Endothelial cell of umbilical vein (primary cell): ENCODE data around the gene UNC5C. TPM values are rescaled to one million over a fixed set of nuclear protein-coding genes. Genes with fewer than 3 reads are reported as not detected.
A peak's percentile ranks its signal among the peaks of the same experiment; 100 is the strongest.

Experiments
- BruUV-seq: library from RNA; stranded (reverse); fragments of 400-500 nt; replicated peaks from 2 replicates; lab custom pipeline; 2021; lab: Mats Ljungman, UMichigan
- CTCF ChIA-PET: fragments of 300-600, 350-600 bp; sonication (Branson Sonifier 250); formaldehyde crosslinking; loops from one replicate; lab custom pipeline; 2021; ENCODE audit warnings: antibody characterized with exemption, inconsistent platforms; lab: Charles Lee
- POLR2A ChIA-PET: fragments of 300-600, 350-600 bp; sonication (Branson Sonifier 250); formaldehyde crosslinking; loops from one replicate; lab custom pipeline; 2021; ENCODE audit warnings: antibody characterized with exemption, inconsistent platforms; lab: Charles Lee
- DNase-seq: peaks from one replicate; pipeline ENCODE4 v3.0.0-alpha.2; 2011; ENCODE audit warnings: low read depth, low spot score
- FAIRE-seq: peaks from 2 replicates; lab custom pipeline; 2011; peaks lifted over from hg19 to GRCh38; lab: Jason Lieb, UNC
- H2AFZ ChIP-seq: 2 replicates; pipeline ENCODE4 v1.6.0; 2012; ENCODE audit warnings: low read depth, low read length, control low read depth, inconsistent platforms
- H3K27ac ChIP-seq: 2 replicates; pipeline ENCODE4 v1.5.1; 2011; ENCODE audit warnings: low read depth, mild to moderate bottlenecking, control low read depth, low read length, moderate library complexity; ENCODE audit not compliant: insufficient read depth
- H3K27me3 ChIP-seq, 2 experiments: 2 replicates each; pipeline versions ENCODE4 v1.6.0 to v1.6.1; 2011; ENCODE audit warnings: low read length in 2 of 2, mixed read lengths in 1 of 2; ENCODE audit not compliant: control insufficient read depth in 2 of 2, insufficient read depth in 2 of 2
- H3K36me3 ChIP-seq, 2 experiments: 2 replicates in 1 of 2; 3 replicates in 1 of 2; pipeline ENCODE4 v1.5.1; 2011; ENCODE audit warnings: low read length in 2 of 2, mild to moderate bottlenecking in 1 of 2, moderate library complexity in 1 of 2; ENCODE audit not compliant: control insufficient read depth in 2 of 2, insufficient read depth in 2 of 2; ENCODE audit errors: extremely low read depth in 1 of 2
- H3K4me1 ChIP-seq: 3 replicates; pipeline ENCODE4 v1.5.1; 2011; ENCODE audit warnings: mild to moderate bottlenecking, low read length; ENCODE audit not compliant: control insufficient read depth, insufficient read depth; ENCODE audit errors: extremely low read depth
- H3K4me2 ChIP-seq: 2 replicates; pipeline ENCODE4 v1.6.1; 2011; ENCODE audit warnings: low read length, control low read depth, mixed read lengths; ENCODE audit not compliant: insufficient read depth
- H3K4me3 ChIP-seq, 3 experiments: fragments of 200-600 bp in 1 of 3; sonication (generic), shearing (Covaris generic) in 1 of 3; replicated peaks in 1 of 3; 2 replicates each; pipeline ENCODE4 v1.5.1; 2011 to 2016; ENCODE audit warnings: control low read depth in 3 of 3, low read length in 3 of 3, mild to moderate bottlenecking in 2 of 3, inconsistent platforms in 1 of 3, low read depth in 1 of 3, moderate library complexity in 1 of 3; ENCODE audit not compliant: insufficient read depth in 1 of 3
- H3K79me2 ChIP-seq: 2 replicates; pipeline ENCODE4 v1.6.0; 2012; ENCODE audit warnings: low read length, inconsistent platforms; ENCODE audit not compliant: control insufficient read depth, insufficient read depth
- H3K9ac ChIP-seq: replicated peaks from 2 replicates; pipeline ENCODE3; 2011; ENCODE audit warnings: low read length, control low read depth; ENCODE audit not compliant: insufficient read depth; ENCODE audit errors: extremely low read depth
- H3K9me1 ChIP-seq: replicated peaks from 3 replicates; pipeline ENCODE4 v1.6.0; 2011; ENCODE audit warnings: mild to moderate bottlenecking, low read length; ENCODE audit not compliant: control insufficient read depth, insufficient read depth; ENCODE audit errors: extremely low read depth
- H3K9me3 ChIP-seq: replicated peaks from 2 replicates; pipeline ENCODE4 v1.5.1; 2012; ENCODE audit warnings: low read length, inconsistent platforms; ENCODE audit not compliant: control insufficient read depth, insufficient read depth
- H4K20me1 ChIP-seq: replicated peaks from 2 replicates; pipeline ENCODE3; 2011; ENCODE audit warnings: mild to moderate bottlenecking, low read length; ENCODE audit not compliant: control insufficient read depth, insufficient read depth; ENCODE audit errors: extremely low read depth
- EZH2 ChIP-seq: IDR thresholded peaks from 2 replicates; pipeline ENCODE4 v1.6.1; 2012; ENCODE audit warnings: borderline replicate concordance, low read depth, mild to moderate bottlenecking, moderate library complexity, low read length, inconsistent platforms; ENCODE audit not compliant: severe bottlenecking
- FOS ChIP-seq: IDR thresholded peaks from 2 replicates; pipeline ENCODE4 v1.6.1; 2011; ENCODE audit warnings: mild to moderate bottlenecking, low read length, moderate library complexity, borderline replicate concordance; ENCODE audit not compliant: insufficient read depth
- GATA2 ChIP-seq: IDR thresholded peaks from 2 replicates; pipeline ENCODE4 v1.7.0; 2011; ENCODE audit warnings: low read depth, mild to moderate bottlenecking, moderate library complexity, mixed read lengths, low read length; ENCODE audit not compliant: insufficient read length, insufficient read depth
- JUN ChIP-seq: IDR thresholded peaks from 2 replicates; pipeline ENCODE4 v1.6.1; 2011; ENCODE audit warnings: borderline replicate concordance, low read depth; ENCODE audit not compliant: insufficient read length, insufficient read depth
- MYC ChIP-seq: IDR thresholded peaks from one replicate; pipeline ENCODE4 v1.6.1; 2011; ENCODE audit warnings: mild to moderate bottlenecking, low read depth, low read length
- POLR2A ChIP-seq: IDR thresholded peaks from 2 replicates; pipeline ENCODE4 v1.6.1; 2012; ENCODE audit warnings: low read depth, mild to moderate bottlenecking, control low read depth, low read length
- POLR2AphosphoS5 ChIP-seq: IDR thresholded peaks from 2 replicates; pipeline ENCODE4 v1.6.1; 2012; ENCODE audit warnings: low read depth, mild to moderate bottlenecking, control low read depth, low read length, moderate library complexity; ENCODE audit not compliant: insufficient read depth
- dilution Hi-C: fragments of 300-500 bp; cut with MboI; formaldehyde crosslinking; loops from one replicate; pipeline ENCODE4 v1.15.0; 2019; ENCODE audit warnings: low sequenced_read_pairs; ENCODE audit not compliant: extremely low pct_ligation_motif_present
- intact Hi-C: fragments of 100-400 bp; cut with micrococcal nuclease; formaldehyde crosslinking; loops from one replicate; pipeline ENCODE4 v1.10.0; 2022
- polyA plus RNA-seq, 4 experiments: library from polyadenylated mRNA; depleted of rRNA in 3 of 4; stranded (reverse) in 3 of 4; unstranded in 1 of 4; fragments of >200 nt; gene quantifications; 2 replicates each; pipeline versions ENCODE4 v1.2.1 to v1.2.3, GENCODE V29; 2011 to 2012; ENCODE audit warnings: missing spikeins in 1 of 4
- total RNA-seq: library from RNA; stranded (reverse); gene quantifications from 2 replicates; pipeline ENCODE4 v1.2.3, GENCODE V29; 2021
- TF ChIP-seq, protein P1 (sequence below), 2 donors: IDR thresholded peaks; 1 replicate in 1 of 2; 2 replicates in 1 of 2; pipeline ENCODE4 v1.5.1; 2011; ENCODE audit warnings: low read length in 2 of 2, mild to moderate bottlenecking in 2 of 2, moderate library complexity in 2 of 2, control low read depth in 1 of 2, inconsistent platforms in 1 of 2, low read depth in 1 of 2; ENCODE audit not compliant: insufficient read depth in 1 of 2; ENCODE audit errors: extremely low read depth in 1 of 2
- TF ChIP-seq, protein P2 (sequence below): IDR thresholded peaks from 2 replicates; pipeline ENCODE4 v1.6.1; 2011; ENCODE audit not compliant: insufficient read depth, insufficient read length

UNC5C gene
- total and polyA plus RNA-seq, 2 donors (not counting 3 experiments of a cell fraction or from before 2014, with no cell fraction given): 0.44 to 0.53 TPM

DNA sequence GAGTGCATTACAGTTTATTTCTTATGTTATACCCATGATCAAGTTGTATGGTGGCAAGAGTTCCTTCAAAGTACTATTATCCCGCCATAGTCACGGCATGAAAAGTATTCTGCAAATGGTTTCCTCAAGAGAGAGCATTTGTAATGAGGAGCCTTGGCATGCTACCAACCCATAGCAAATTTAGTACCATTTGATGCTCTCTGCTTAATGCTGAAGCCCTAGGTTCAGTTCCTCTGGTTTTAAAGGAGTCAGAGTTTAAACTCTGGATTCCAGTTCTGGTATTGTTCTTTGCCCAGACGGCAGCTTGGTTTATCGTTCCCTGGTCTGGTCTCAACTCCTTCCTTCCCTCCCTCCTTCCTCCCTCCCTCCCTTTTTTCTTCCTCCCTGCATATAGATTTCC lies 419.7 kb downstream of the UNC5C start:
- Histone ChIP-seq H2AFZ (peak overlapping the region; percentile 82), H3K4me2 (no peak overlapping the region), H3K27me3 (no peaks in the 10 kb centered on the region), H3K9ac (peak overlapping the region; percentile 77), H3K9me1 (no peaks in the 10 kb centered on the region), H3K9me3 (no peaks in the 10 kb centered on the region), H3K27ac (peak overlapping the region; percentile 97), H3K4me3 (no peak overlapping the region), H3K79me2 (no peaks in the 10 kb centered on the region), H4K20me1 (no peaks in the 10 kb centered on the region), H3K4me1 (peaks cover 16% of the 10 kb centered on the region), H3K36me3 (no peaks in the 10 kb centered on the region)
- DNase-seq (peak; percentile 21), FAIRE-seq (no peak)
- BruUV-seq: no TSS peak
- TF ChIP-seq, protein P1, sequence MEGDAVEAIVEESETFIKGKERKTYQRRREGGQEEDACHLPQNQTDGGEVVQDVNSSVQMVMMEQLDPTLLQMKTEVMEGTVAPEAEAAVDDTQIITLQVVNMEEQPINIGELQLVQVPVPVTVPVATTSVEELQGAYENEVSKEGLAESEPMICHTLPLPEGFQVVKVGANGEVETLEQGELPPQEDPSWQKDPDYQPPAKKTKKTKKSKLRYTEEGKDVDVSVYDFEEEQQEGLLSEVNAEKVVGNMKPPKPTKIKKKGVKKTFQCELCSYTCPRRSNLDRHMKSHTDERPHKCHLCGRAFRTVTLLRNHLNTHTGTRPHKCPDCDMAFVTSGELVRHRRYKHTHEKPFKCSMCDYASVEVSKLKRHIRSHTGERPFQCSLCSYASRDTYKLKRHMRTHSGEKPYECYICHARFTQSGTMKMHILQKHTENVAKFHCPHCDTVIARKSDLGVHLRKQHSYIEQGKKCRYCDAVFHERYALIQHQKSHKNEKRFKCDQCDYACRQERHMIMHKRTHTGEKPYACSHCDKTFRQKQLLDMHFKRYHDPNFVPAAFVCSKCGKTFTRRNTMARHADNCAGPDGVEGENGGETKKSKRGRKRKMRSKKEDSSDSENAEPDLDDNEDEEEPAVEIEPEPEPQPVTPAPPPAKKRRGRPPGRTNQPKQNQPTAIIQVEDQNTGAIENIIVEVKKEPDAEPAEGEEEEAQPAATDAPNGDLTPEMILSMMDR (IDR thresholded peaks at IDR 0.05; ENCODE audit: extremely low read depth in 1 of 2, insufficient read depth in 1 of 2, low read depth in 1 of 2, low read length in 2 of 2): no peak
- TF ChIP-seq JUN (no peak), GATA2 (no peak), EZH2 (no peak), POLR2A (no peak), MYC (no peak), FOS (no peak), POLR2AphosphoS5 (no peak)
- TF ChIP-seq, protein P2, sequence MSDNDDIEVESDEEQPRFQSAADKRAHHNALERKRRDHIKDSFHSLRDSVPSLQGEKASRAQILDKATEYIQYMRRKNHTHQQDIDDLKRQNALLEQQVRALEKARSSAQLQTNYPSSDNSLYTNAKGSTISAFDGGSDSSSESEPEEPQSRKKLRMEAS: no peak
- POLR2A ChIA-PET: no interaction called here
- CTCF ChIA-PET: interaction anchor here (0.9 to 1.3 kb wide), 2 partner anchors 16 to 508 kb away, joined by 3 to 4 read pairs; no protein-coding TSS in a partner anchor
- intact Hi-C loops: loop anchor here (10.0 kb wide), 2 partner anchors 374 to 824 kb away; partner anchors contain the start of gene BMPR1B
- dilution Hi-C loops: no loop called here
